Thyroid gland (tissue), 4 donors: ENCODE measurements around the gene MFAP5. TPM values are rescaled to one million over a fixed set of nuclear protein-coding genes. Genes with fewer than 3 reads are reported as not detected.

Source experiments
- DNase-seq, 2 donors: peaks; one replicate each; pipeline ENCODE4 v3.0.0-alpha.2; 2019
- H3K27ac ChIP-seq, 3 donors: fragments of 200-600 bp; sonication (generic); 1 replicate in 2 of 3; 2 replicates in 1 of 3; pipeline ENCODE4 v1.5.1; 2016 to 2019; ENCODE audit warnings: mild to moderate bottlenecking in 1 of 3, moderate library complexity in 1 of 3
- H3K27me3 ChIP-seq: fragments of 200-600 bp; sonication (generic); one replicate; pipeline ENCODE4 v1.5.1; 2019
- H3K36me3 ChIP-seq, 2 donors: fragments of 200-600 bp; sonication (generic); one replicate each; pipeline ENCODE4 v1.5.1; 2016 to 2019
- H3K4me1 ChIP-seq, 2 donors: fragments of 200-600 bp; sonication (generic); one replicate each; pipeline ENCODE4 v1.5.1; 2017 to 2019
- H3K4me3 ChIP-seq, 3 donors: fragments of 200-600 bp; sonication (generic); replicated peaks in 1 of 3; 1 replicate in 2 of 3; 2 replicates in 1 of 3; pipeline ENCODE4 v1.5.1; 2016; ENCODE audit warnings: mild to moderate bottlenecking in 1 of 3
- H3K9me3 ChIP-seq: fragments of 200-600 bp; sonication (generic); one replicate; pipeline ENCODE4 v1.5.1; 2017
- CTCF ChIP-seq, 6 experiments: fragments of 200-600 bp in 3 of 6; fragments of 450-650 bp in 3 of 6; sonication (generic) in 3 of 6; IDR thresholded peaks; one replicate each; pipeline ENCODE4 v1.5.1; 2016 to 2019; ENCODE audit warnings: antibody characterized with exemption in 6 of 6, mild to moderate bottlenecking in 2 of 6, inconsistent platforms in 1 of 6, moderate library complexity in 1 of 6
- POLR2A ChIP-seq, 2 donors: fragments of 450-650 bp; IDR thresholded peaks; one replicate each; pipeline ENCODE4 v1.6.1; 2017; ENCODE audit warnings: antibody characterized with exemption in 2 of 2, mild to moderate bottlenecking in 2 of 2, moderate library complexity in 1 of 2
- WGBS, 2 donors: methylation state at CpG; one replicate each; pipeline ENCODE4 v1.1.5; 2017; 5-methylcytosine and 5-hydroxymethylcytosine counted together
- intact Hi-C: fragments of 100-400 bp; cut with DNase I; formaldehyde crosslinking; loops from one replicate; pipeline ENCODE4 v1.15.1; 2023
- total RNA-seq, 4 donors: library from RNA; depleted of rRNA; stranded (reverse); fragments of >200 nt; gene quantifications; one replicate each; pipeline ENCODE4 v1.2.3, GENCODE V29; 2016

Gene MFAP5
- total RNA-seq, 4 donors from 2014 or later, result 9.4 to 116 (median 36.9) TPM

GRCh38 chr12:8665759-8666158, 3.1 kb upstream of the MFAP5 start:
- Histone ChIP-seq H3K4me1 (no peaks in the 10 kb centered on the region), H3K4me3 (no peak overlapping the region), H3K27ac (no peak overlapping the region), H3K36me3 (no peaks in the 10 kb centered on the region), H3K27me3 (no peaks in the 10 kb centered on the region), H3K9me3 (no peaks in the 10 kb centered on the region)
- intact Hi-C loops, result no loop called here
- 85 to 86% methylated on average over 4 of the region's 4 CpGs for WGBS, 2 donors
- no peak for DNase-seq
- TF ChIP-seq CTCF (IDR thresholded peaks at IDR 0.05), result no peak
- TF ChIP-seq POLR2A (IDR thresholded peaks at IDR 0.05), result no peak

- TF ChIP-seq POLR2A (IDR thresholded peaks at IDR 0.05) (no peak), CTCF (IDR thresholded peaks at IDR 0.05) (no peak)
- Histone ChIP-seq H3K36me3 (no peaks in the 10 kb centered on the region), H3K27ac (no peak overlapping the region), H3K4me1 (no peaks in the 10 kb centered on the region), H3K27me3 (no peaks in the 10 kb centered on the region), H3K4me3 (no peak overlapping the region), H3K9me3 (no peaks in the 10 kb centered on the region)
- no peak for DNase-seq
- intact Hi-C loops, result no loop called here
- WGBS, 2 donors, result 73 to 78% methylated on average over 5 of the region's 5 CpGs
These were observed 1.7 kb upstream of the MFAP5 start for GRCh38 chr12:8664228-8664913.

DNA sequence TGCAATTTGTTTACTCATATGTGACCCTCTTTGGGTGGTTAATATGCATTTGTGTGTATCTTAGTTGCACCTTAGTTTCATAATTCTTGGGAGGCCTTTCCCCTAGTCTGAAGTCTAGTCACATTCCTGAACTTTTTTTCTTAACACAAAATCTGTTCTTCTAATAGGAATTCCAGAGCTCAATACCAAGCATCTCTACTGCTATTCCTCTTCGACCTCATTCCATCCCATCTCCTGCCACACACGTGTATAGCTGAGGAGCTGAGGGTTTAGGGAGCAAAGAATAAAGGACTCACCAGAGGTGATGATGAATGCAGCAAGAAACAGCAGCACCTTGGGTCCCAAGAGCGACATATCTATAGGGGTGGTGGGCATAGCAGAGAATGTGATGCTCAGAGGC, 875 bp downstream of the MFAP5 start:
- intact Hi-C loops, result no loop called here
- TF ChIP-seq CTCF (IDR thresholded peaks at IDR 0.05) (no peak), POLR2A (IDR thresholded peaks at IDR 0.05) (no peak)
- H3K4me3 ChIP-seq, result no peak overlapping the region
- no peaks in the 10 kb centered on the region for H3K27me3 ChIP-seq
- no peak for DNase-seq
- WGBS, 2 donors, result 77 to 88% methylated on average over 3 of the region's 3 CpGs
- no peaks in the 10 kb centered on the region for H3K36me3 ChIP-seq
- no peaks in the 10 kb centered on the region for H3K9me3 ChIP-seq
- no peaks in the 10 kb centered on the region for H3K4me1 ChIP-seq
- no peak overlapping the region for H3K27ac ChIP-seq

DNA sequence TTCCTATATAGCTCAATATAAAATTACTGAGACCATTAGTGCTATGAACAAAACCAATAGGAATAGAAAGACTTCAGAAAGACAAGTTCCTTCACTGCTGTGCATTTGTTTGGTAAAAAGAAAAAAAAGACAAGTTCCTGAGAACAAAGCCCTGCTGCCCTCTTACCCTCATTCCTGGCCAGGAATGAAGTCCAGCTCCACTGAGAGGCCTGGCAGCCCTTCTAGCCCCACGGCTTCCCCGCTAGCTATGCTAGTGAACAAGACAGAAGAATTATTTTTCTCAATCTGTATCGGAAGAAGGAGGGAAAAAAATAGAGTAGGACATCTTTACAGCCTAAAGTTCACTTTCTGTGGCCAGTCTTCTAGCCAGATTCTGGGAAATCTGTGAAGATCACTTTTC, 1.6 kb downstream of the MFAP5 start:
- no peak overlapping the region for H3K27ac ChIP-seq
- H3K9me3 ChIP-seq, result no peaks in the 10 kb centered on the region
- DNase-seq, result no peak
- H3K4me3 ChIP-seq, result no peak overlapping the region
- intact Hi-C loops, result no loop called here
- H3K36me3 ChIP-seq, result no peaks in the 10 kb centered on the region
- WGBS, 2 donors, result 66 to 76% methylated on average over 3 of the region's 3 CpGs
- no peaks in the 10 kb centered on the region for H3K27me3 ChIP-seq
- TF ChIP-seq CTCF (IDR thresholded peaks at IDR 0.05) (no peak), POLR2A (IDR thresholded peaks at IDR 0.05) (no peak)
- H3K4me1 ChIP-seq, result no peaks in the 10 kb centered on the region

DNA sequence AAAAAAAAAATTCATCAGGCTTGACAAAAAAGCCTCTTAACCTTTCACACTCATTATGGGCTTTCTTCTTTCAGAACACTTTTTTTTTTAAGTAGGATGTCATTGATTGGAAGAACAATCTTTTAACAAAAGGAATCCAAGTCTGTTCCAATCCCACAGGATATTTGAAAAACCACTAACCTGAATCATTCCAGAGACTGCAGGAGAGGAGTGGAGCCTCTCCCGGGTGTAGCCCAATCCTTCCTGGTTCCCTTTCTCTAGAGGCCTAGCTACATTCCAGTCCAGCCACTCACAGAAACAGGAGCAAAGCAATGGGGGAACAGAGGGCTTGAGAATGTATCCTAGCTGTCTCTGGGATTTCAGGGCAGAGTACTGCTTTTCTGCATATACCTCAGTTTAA, 4.3 kb downstream of the MFAP5 start:
- peak overlapping the region in 1 of 3 donors; percentile 5 for H3K27ac ChIP-seq
- H3K9me3 ChIP-seq, result no peaks in the 10 kb centered on the region
- no peaks in the 10 kb centered on the region for H3K4me1 ChIP-seq
- H3K36me3 ChIP-seq, result no peaks in the 10 kb centered on the region
- WGBS, 2 donors, result 0 to 20% methylated on average over 1 of the region's 1 CpG
- DNase-seq, result peak in 1 of 2 donors; percentile 12
- no peak overlapping the region for H3K4me3 ChIP-seq
- intact Hi-C loops, result loop anchor here (10.0 kb wide), 1 partner anchor 376 kb away; no protein-coding TSS in a partner anchor
- no peak for TF ChIP-seq POLR2A (IDR thresholded peaks at IDR 0.05)
- no peak for TF ChIP-seq CTCF (IDR thresholded peaks at IDR 0.05)
- no peaks in the 10 kb centered on the region for H3K27me3 ChIP-seq
